Activated CD4-positive, CD25-positive, alpha-beta regulatory T cell treated with anti-CD3 and anti-CD28 coated beads, Interleukin-2, amount 50 U/mL, for 24 hours (primary cell): Measurements from ENCODE around the gene HOXD1.

Source experiments
- ATAC-seq, 2 donors: fragments of 150-1000 bp; cut with Tn5 transposase; one replicate each; pipeline ENCODE4 v1.10.0; 2021; ENCODE audit warnings: mild to moderate bottlenecking in 1 of 2, moderate library complexity in 1 of 2

The HOXD1 gene

DNA sequence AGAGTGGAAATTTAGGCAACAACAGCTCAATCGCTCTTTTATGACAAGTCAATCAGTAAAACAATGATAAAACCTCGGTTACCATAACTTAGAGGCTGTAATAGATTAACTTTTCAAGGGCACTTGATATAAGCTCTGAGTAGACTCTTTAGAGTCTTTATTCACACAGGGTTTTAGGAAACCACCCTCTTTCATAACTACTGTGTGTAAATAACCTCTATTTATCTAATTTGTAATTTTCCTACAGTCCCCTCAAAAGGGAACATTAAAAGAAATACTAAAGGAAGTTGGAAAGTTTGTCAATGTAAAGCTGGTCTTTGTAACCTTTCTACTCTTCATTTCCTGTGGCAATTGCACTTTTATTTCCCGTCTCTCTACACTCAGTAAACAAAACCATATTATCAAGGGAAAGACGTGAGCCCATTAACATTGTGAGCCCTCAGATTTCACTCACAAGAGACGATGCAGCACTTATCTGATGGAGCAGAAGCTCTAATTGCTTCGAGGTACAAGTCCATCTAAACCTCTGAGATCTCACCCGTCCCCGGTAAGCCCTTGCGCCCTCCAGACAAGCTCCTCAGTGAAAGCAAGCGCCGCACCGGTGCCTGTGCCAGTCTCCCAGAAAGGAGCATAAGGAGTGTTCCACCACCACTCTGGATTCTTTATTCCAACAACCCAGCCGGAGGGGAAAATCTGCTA, 1.1 kb upstream of the HOXD1 start:
- ATAC-seq: no peak

DNA sequence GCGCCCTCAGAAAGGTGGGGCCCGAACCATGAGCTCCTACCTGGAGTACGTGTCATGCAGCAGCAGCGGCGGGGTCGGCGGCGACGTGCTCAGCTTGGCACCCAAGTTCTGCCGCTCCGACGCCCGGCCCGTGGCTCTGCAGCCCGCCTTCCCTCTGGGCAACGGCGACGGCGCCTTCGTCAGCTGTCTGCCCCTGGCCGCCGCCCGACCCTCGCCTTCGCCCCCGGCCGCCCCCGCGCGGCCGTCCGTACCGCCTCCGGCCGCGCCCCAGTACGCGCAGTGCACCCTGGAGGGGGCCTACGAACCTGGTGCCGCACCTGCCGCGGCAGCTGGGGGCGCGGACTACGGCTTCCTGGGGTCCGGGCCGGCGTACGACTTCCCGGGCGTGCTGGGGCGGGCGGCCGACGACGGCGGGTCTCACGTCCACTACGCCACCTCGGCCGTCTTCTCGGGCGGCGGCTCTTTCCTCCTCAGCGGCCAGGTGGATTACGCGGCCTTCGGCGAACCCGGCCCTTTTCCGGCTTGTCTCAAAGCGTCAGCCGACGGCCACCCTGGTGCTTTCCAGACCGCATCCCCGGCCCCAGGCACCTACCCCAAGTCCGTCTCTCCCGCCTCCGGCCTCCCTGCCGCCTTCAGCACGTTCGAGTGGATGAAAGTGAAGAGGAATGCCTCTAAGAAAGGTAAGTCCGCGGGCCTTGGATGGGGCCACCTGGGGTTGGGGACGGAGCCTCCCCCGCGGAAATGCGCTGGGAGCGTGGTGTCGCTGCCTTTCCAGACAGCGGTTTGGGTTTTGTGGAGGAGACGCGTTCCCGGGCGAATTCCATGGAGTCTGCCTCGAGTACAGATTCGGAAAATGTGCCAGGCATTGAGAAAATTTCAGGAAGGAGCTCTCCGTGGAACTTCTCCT, 559 bp downstream of the HOXD1 start:
- ATAC-seq: no peak

DNA sequence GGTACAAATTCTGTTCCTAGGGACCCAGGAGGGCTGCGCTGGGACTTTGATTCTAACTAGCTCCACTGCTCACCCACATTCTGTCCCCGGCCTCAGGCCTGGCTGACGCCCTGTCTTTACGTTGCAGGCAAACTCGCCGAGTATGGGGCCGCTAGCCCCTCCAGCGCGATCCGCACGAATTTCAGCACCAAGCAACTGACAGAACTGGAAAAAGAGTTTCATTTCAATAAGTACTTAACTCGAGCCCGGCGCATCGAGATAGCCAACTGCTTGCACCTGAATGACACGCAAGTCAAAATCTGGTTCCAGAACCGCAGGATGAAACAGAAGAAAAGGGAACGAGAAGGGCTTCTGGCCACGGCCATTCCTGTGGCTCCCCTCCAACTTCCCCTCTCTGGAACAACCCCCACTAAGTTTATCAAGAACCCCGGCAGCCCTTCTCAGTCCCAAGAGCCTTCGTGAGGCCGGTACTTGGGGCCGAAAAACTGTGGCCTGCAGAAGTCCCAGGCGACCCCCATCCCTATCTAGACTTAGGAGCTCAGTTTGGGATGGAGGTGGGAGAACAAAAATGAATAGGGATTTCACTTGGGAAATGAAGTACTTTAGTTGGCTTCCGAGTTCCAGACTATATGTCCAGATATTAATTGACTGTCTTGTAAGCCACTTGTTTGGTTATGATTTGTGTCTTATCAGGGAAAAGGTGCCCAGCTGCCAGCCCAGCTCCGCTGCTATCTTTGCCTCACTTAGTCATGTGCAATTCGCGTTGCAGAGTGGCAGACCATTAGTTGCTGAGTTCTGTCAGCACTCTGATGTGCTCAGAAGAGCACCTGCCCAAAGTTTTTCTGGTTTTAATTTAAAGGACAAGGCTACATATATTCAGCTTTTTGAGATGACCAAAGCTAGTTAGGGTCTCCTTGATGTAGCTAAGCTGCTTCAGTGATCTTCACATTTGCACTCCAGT, 1.5 kb downstream of the HOXD1 start:
- ATAC-seq: no peak

DNA sequence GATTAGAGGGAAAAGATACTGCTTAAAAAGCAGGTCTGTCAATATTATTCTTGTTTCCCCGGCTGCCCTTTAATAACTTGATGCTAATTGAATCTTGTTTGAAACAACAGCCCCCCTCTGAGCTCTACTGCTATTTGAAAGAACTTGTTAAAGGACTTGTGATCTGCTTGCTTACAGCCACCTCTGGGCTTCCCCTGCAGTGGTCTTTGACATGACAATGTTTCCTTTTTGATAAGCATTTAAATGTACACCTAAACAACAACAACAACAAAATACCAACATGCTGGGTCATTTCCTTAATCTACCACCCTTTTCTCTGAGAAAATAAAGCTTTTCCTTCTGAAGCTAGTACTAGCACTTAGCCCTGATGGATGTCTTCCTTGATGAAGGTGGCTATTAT, 3.9 kb downstream of the HOXD1 start:
- ATAC-seq: no peak

DNA sequence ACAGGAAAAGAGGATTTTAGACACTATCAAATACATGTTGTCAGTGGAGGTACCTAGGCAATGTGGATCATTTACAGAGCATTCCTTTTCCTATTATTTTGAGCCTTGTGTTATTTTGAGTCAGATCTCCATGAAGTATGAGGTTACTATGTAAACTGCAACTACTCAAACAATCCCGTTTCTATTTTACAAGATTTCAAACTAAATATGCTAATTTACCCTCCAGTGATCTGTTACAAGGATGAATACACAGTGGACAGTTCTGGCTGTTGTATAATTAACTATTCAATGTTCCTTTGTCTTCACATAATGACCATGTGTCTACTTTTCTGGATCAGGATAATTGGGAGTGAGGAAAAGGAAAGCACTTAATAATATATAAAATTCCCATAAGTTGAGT, 4.6 kb downstream of the HOXD1 start:
- no peak for ATAC-seq

DNA sequence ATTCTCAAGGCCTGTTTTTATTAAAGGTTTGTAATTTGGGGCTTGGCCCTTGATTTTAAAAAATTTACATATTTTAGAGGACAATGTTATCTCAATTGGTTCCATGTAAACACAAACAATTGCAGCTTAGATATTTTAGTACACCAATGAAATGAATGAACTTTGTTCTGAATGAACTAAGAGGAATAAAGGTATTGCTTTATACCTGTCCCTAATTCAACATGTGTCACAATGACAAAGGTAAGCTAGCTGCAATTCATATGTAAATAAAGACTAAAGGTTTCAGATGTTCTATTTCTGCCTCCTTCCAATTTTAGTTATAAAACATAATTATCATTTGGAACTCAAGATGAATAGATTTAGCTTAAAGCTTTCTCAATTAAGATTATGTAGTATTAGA, 11.4 kb downstream of the HOXD1 start:
- ATAC-seq: no peak

DNA sequence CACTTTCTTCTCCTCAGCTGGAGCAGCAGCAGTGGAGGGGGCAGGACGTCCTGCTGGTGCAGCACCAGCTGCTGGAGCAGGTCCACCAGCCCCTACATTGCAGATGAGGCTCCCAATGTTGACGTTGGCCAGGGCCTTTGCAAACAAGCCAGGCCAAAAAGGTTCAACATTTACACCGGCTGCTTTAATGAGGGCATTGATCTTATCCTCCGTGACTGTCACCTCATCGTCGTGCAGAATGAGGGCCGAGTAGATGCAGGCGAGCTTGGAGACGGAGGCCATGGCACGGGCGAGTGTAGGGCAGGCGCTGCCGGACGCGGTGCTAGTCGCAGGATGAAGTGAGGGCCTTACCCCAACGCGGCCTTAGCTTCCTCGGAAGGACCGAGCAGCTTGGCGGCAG, 12.5 kb downstream of the HOXD1 start:
- no peak for ATAC-seq

DNA sequence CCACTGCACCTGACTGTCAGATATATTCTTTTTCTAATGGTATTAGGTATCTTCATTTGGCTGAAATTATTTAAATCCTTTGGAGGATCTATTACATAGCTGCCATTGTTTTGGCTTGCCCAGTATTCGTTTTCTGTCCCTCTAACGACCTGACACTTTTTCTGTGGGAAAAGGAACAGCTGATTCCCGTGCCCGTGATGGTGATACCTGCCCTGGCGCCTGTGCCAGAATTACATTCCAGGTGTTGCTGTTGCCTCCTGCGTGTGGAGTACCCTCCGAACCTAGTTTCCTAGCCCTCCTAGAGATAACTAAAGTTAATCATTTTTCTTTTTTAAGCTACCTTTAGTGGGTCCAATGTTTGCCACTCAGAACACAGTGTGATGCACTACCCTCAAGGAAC, 14.0 kb downstream of the HOXD1 start:
- no peak for ATAC-seq

DNA sequence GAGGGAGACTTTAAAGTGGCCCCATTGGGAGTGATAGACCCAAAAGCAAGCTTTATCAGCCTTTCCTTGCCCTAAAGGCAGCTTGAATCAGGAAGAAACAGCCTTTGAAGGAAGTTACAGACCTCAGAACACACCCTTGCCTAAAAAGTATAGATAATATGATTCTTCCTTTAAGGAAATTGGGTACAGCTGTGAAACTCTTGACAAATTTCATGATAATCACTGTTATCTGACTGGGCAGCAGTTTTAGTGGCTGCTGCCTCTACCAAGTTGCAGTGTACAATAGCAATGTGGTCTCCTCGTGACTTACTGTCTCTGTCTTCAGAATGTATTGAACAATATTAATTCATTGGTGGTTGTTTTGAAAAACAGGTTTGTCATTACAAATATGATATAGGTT, 16.7 kb downstream of the HOXD1 start:
- ATAC-seq: no peak

DNA sequence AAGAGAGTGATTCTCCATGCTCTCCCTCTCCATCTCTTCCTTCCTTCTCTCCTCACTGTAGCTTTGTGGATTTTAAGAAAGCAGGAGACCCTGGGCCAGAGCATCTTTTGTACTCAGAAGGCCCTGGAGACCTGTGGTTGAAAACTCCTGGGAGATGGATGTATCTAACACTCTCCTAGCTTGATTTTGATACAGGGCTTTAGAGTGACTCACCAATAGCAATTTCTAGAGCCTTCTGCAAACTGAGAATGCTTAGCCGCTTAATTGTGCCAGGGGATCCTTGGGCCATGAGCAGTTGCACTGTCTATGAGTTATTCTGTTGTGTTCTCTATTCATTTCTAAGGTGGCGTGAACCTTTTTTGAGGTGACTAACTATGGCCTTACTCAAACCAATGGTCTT, 17.7 kb downstream of the HOXD1 start:
- ATAC-seq: no peak

DNA sequence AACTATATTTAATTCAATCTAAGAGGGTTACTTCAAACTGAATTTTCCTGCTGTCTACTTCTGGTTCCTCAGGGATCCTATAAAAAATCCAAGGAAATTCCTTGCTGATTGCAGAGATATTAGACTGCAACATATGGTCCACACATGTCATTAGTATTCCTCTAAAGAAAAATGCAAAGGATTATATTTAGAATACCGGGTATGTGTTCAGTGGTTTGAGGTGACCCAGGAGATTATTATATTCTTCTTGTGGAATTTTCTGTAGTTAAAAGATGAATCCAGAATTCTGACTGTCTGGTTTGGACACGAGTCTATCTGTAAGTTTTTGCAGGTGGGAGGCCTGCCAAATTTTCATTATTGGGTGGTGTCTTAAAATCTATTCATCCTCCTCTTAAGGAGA, 18.2 kb downstream of the HOXD1 start:
- ATAC-seq: no peak

DNA sequence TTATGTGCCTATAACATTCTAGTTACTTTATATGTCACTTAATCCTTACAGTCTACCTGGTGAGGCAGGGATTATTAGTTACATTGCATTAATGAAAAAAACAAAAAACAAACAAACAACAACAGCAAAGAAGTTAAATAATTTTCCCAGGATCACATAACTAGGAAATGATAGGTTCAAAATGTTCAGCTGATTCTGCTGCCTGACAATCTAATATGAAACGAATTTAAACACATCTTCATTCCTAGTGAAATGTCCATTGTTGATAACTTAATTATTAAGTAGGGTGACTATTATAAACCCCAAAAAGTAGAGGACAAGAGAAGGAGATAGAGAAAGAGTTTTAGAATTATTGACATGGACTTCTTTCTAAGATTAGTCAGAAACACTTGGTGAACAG, 22.6 kb downstream of the HOXD1 start:
- no peak for ATAC-seq

DNA sequence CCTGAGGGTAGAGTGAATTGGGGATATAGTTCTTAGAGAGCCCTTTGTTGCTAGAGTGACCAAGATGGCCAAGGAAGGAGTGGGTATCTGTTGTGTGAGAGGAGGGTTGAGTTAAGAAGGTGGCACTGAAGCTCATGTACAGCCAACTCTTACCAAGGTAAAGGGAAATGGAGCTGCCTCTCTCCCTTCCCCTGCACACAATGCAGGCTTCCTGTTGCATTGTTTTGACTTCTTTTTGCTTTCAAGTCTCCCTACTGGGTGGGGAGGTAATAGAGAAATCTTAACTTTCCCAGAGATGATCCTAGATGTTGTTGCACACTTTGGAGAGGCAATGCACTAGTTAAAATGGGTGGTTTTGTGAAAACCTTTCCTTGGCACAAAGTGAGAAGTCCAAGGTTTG, 23.8 kb downstream of the HOXD1 start:
- no peak for ATAC-seq

DNA sequence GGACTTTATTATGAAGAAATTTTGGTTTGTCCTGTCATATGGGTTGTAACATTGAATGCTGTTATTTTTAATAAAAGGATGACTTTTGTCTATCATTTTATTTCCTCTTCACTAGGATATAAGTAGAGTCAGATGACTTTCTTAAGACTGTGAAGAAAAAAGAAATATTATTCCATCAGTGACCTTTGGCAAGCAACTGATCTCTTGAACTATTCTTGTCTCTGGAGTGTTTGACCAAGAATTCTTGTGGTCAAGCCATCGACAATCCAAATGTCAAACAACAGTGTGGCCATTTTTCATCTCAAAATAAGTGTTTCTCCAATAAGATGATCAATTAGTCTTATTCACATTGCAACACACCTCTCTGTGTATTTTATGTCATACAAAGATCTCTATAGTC, 24.9 kb downstream of the HOXD1 start:
- no peak for ATAC-seq

DNA sequence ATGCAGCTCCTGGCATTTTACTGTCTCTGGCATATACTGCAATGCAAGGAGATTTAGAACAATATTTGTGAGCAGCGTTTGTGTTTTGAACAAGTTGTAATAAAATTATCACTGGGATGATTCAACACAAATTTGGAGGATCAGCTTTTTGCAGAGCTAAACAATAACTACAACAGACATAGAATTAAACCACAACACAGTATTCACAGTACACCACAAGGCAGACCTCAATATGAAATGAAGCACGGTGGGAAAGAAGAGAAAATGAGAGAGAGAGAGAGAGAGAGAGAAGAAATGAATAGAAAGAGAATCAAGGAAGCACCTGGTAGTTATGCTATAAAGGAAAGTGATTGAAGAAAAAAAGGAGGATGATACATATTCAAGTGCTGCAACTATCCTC, 39.4 kb downstream of the HOXD1 start:
- no peak for ATAC-seq

DNA sequence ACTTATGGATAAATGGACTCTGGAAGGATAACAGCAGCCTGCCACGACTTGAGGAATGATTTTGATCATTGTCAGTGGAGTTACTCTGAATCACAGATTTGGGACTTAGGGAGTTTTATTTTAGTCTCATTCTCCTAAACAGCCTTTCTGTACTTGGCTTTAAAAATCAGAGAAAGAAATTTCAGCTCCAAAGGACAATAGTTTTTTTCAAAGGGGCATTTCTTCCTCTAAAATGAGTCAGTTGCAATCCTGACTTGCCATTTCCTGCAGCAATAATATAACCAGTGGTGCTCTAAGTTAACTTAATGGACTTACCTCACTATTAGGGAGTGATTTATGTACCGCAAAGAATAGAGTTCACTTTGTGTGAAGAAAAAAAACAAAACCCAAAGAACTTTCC, 45.7 kb downstream of the HOXD1 start:
- no peak for ATAC-seq

DNA sequence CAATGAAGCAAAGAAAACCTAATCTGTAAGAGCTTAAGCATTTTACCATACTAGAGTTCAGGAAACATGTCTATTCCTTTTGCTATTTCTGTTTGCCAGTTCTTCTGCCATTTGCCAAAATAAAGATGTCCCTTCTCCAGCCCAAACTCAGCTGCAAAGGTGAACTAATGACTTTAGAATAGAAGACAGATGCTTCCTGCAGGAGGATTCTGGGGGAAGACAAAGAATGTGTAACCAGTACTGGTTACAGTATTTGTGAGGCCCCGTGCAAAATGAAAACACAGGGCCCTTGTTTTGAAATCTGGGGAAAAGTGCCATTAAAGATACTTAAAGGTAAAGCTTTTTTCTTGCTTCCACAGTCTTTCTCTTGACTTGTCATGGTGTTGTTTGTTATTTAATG, 46.5 kb downstream of the HOXD1 start:
- ATAC-seq: no peak

DNA sequence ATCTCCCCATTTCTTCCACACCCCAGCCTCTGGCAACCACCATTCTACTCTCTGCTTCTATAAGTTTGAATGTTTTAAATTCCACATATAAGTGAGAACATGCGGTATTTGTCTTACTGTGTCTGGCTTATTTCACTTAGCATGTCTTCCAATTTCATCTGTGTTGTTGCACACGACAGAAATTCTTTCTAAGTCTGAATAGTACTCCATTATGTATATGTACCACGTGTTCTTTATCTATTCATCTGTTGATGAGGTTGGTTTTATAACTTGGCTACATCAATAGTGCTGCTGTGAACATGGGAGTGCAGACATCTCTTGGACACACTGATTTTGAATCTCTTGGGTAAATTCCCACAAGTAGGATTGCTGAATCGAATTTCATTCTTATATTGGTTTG, 49.0 kb downstream of the HOXD1 start:
- ATAC-seq: no peak

DNA sequence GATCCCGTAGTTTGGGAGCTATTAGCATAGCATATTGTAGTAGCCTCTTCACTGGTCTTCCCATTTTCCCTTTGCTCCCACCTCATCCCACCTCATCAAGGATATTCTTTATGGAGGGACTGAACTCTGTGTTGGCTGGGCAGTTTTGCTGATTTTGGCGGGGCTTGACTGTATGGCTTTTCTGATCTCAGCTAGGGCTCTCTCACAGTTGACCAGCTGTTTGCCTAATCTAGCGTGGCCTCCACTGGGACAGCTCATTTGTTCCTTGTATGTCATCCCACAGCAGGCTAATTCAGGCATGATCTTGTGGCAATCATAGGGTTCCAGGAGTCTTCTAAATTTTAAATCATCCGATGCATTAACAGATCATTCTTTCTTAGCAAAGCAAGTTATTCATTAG, 50.6 kb downstream of the HOXD1 start:
- ATAC-seq: no peak

DNA sequence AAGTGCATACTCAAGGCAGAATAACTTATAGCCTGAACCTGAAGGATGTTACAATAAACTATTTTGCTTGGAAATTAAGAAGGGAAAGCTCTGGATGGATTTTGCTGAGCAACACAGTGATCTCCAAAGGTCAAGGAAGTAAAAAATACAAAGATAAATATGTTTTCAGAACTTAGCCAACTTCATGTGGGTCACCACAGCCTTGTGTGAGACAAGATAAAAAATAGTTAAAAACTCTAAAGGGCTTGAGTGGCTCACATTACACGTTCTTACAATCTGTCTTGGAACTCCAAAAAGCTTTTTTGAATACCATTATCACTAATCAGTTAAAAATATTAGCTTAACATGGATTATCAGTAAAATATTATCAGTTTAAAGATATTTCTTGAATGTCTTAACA, 51.8 kb downstream of the HOXD1 start:
- ATAC-seq: no peak
